GM18951 (cell line): ENCODE measurements around the gene CUX1.

Experiments used
- POLR2A ChIP-seq: IDR thresholded peaks from 4 replicates; pipeline ENCODE4 v1.6.1; 2011; ENCODE audit warnings: mild to moderate bottlenecking; ENCODE audit not compliant: insufficient read length, insufficient read depth; ENCODE audit errors: extremely low read depth
- in situ Hi-C: fragments of 300-500 bp; cut with MboI; formaldehyde crosslinking; loops from one replicate; pipeline ENCODE4 v1.12.0; 2022; ENCODE audit warnings: low sequenced_read_pairs, mixed read lengths, inconsistent platforms; ENCODE audit not compliant: unreplicated experiment

Gene CUX1

GRCh38 chr7:101952355-101953247, 135.2 kb downstream of the CUX1 start:
- TF ChIP-seq POLR2A: no peak
- in situ Hi-C loops: no loop called here

- in situ Hi-C loops: no loop called here
- no peak for TF ChIP-seq POLR2A
Observed at GRCh38 chr7:101953248-101953819, 135.9 kb downstream of the CUX1 start.

- in situ Hi-C loops: no loop called here
- TF ChIP-seq POLR2A: no peak
Observed at GRCh38 chr7:101954499-101954898, 137.1 kb downstream of the CUX1 start.

GRCh38 chr7:101956130-101956529, 138.7 kb downstream of the CUX1 start:
- no peak for TF ChIP-seq POLR2A
- in situ Hi-C loops: no loop called here

GRCh38 chr7:101957744-101958525, 140.5 kb downstream of the CUX1 start:
- in situ Hi-C loops: no loop called here
- TF ChIP-seq POLR2A: no peak

- in situ Hi-C loops: no loop called here
- no peak for TF ChIP-seq POLR2A
Observed at GRCh38 chr7:101959342-101959741, 141.9 kb downstream of the CUX1 start.

- in situ Hi-C loops: no loop called here
- TF ChIP-seq POLR2A: no peak
Observed at GRCh38 chr7:101959829-101960228, 142.4 kb downstream of the CUX1 start.

- in situ Hi-C loops: no loop called here
- TF ChIP-seq POLR2A: no peak
Observed at GRCh38 chr7:101960323-101960722, 142.9 kb downstream of the CUX1 start.

GRCh38 chr7:101960985-101961708, 143.7 kb downstream of the CUX1 start:
- in situ Hi-C loops: no loop called here
- no peak for TF ChIP-seq POLR2A

GRCh38 chr7:101961811-101962210, 144.4 kb downstream of the CUX1 start:
- in situ Hi-C loops: no loop called here
- TF ChIP-seq POLR2A: no peak

- in situ Hi-C loops: no loop called here
- TF ChIP-seq POLR2A: no peak
Observed at GRCh38 chr7:101963693-101964092, 146.3 kb downstream of the CUX1 start.

GRCh38 chr7:101964680-101965452, 147.4 kb downstream of the CUX1 start:
- in situ Hi-C loops: no loop called here
- TF ChIP-seq POLR2A: no peak
